ENCODE measurements around the gene CXXC1.

The CXXC1 gene

GRCh38 chr18:50299626-50300388 is 12.3 kb upstream of the CXXC1 start:
- no peak overlapping the region for H3K27ac ChIP-seq
- no peak overlapping the region for H3K4me2 ChIP-seq
- no peaks in the 10 kb centered on the region for H4K20me1 ChIP-seq (ENCODE audit: insufficient read depth)
- no peaks in the 10 kb centered on the region for H3K36me3 ChIP-seq (ENCODE audit: insufficient read depth)
- no peak overlapping the region for H2AFZ ChIP-seq (ENCODE audit: low read depth)
- no peak overlapping the region for H3K9ac ChIP-seq
- H3K79me2 ChIP-seq (ENCODE audit: insufficient read depth, low read depth): no peaks in the 10 kb centered on the region
- no peak overlapping the region for H3K4me3 ChIP-seq (IDR thresholded peaks at IDR 0.05; ENCODE audit: insufficient read depth, low read depth, low read length)
- H3K4me1 ChIP-seq (ENCODE audit: low read depth, poor library complexity, severe bottlenecking): peaks cover 5% of the 10 kb centered on the region
- no peaks in the 10 kb centered on the region for H3K27me3 ChIP-seq (ENCODE audit: insufficient read depth, low read depth)
- TF ChIP-seq CTCF (conservative IDR thresholded peaks at IDR 0.05; ENCODE audit: low read depth, low read length): no peak

GRCh38 chr18:50298443-50299284 is 11.2 kb upstream of the CXXC1 start:
- Histone ChIP-seq H3K27ac (no peak overlapping the region), H3K36me3 (ENCODE audit: insufficient read depth) (no peaks in the 10 kb centered on the region), H4K20me1 (ENCODE audit: insufficient read depth) (no peaks in the 10 kb centered on the region), H3K9ac (no peak overlapping the region), H2AFZ (ENCODE audit: low read depth) (peak overlapping the region; percentile 88; the same call in 1 of the 2 replicates), H3K4me3 (IDR thresholded peaks at IDR 0.05; ENCODE audit: insufficient read depth, low read depth, low read length) (no peak overlapping the region), H3K4me2 (no peak overlapping the region), H3K27me3 (ENCODE audit: insufficient read depth, low read depth) (no peaks in the 10 kb centered on the region), H3K4me1 (ENCODE audit: low read depth, poor library complexity, severe bottlenecking) (peaks cover 5% of the 10 kb centered on the region), H3K79me2 (ENCODE audit: insufficient read depth, low read depth) (no peaks in the 10 kb centered on the region)
- no peak for TF ChIP-seq CTCF (conservative IDR thresholded peaks at IDR 0.05; ENCODE audit: low read depth, low read length)

GRCh38 chr18:50297621-50298442 is 10.3 kb upstream of the CXXC1 start:
- Histone ChIP-seq H3K4me3 (IDR thresholded peaks at IDR 0.05; ENCODE audit: insufficient read depth, low read depth, low read length) (no peak overlapping the region), H3K9ac (no peak overlapping the region; the same call in 1 of the 2 replicates), H3K4me1 (ENCODE audit: low read depth, poor library complexity, severe bottlenecking) (peaks cover 5% of the 10 kb centered on the region), H3K27ac (no peak overlapping the region), H3K4me2 (peak overlapping the region; percentile 66), H3K27me3 (ENCODE audit: insufficient read depth, low read depth) (no peaks in the 10 kb centered on the region), H3K79me2 (ENCODE audit: insufficient read depth, low read depth) (no peaks in the 10 kb centered on the region), H2AFZ (ENCODE audit: low read depth) (peak overlapping the region; percentile 88), H4K20me1 (ENCODE audit: insufficient read depth) (no peaks in the 10 kb centered on the region), H3K36me3 (ENCODE audit: insufficient read depth) (no peaks in the 10 kb centered on the region)
- TF ChIP-seq CTCF (conservative IDR thresholded peaks at IDR 0.05; ENCODE audit: low read depth, low read length): no peak

- no peak overlapping the region for H3K9ac ChIP-seq
These were observed 5.5 kb upstream of the CXXC1 start for GRCh38 chr18:50293039-50293438.

More at GRCh38 chr18:50293039-50293438, 5.5 kb upstream of the CXXC1 start:
- H3K27ac ChIP-seq: no peak overlapping the region
- no peaks in the 10 kb centered on the region for H4K20me1 ChIP-seq (ENCODE audit: insufficient read depth)
- H3K4me1 ChIP-seq (ENCODE audit: low read depth, poor library complexity, severe bottlenecking): peaks cover 12% of the 10 kb centered on the region
- no peak for TF ChIP-seq CTCF (conservative IDR thresholded peaks at IDR 0.05; ENCODE audit: low read depth, low read length)
- no peaks in the 10 kb centered on the region for H3K79me2 ChIP-seq (ENCODE audit: insufficient read depth, low read depth)
- no peaks in the 10 kb centered on the region for H3K36me3 ChIP-seq (ENCODE audit: insufficient read depth)
- H2AFZ ChIP-seq (ENCODE audit: low read depth): no peak overlapping the region
- no peaks in the 10 kb centered on the region for H3K27me3 ChIP-seq (ENCODE audit: insufficient read depth, low read depth)
- no peak overlapping the region for H3K4me2 ChIP-seq
- no peak overlapping the region for H3K4me3 ChIP-seq (IDR thresholded peaks at IDR 0.05; ENCODE audit: insufficient read depth, low read depth, low read length)

Measured in KMS-11 (cell line).